HepG2 (cell line): Measurements from ENCODE around the gene SLC39A3. TPM values are rescaled to one million over a fixed set of nuclear protein-coding genes. Genes with fewer than 3 reads are reported as not detected.

Source experiments
- ATAC-seq: fragments of 200-7000 bp; cut with Tn5 transposase; 3 replicates; pipeline ENCODE4 v1.9.1; 2020; ENCODE audit warnings: mild to moderate bottlenecking, moderate library complexity
- BruUV-seq: library from RNA; stranded (reverse); fragments of 400-500 nt; replicated peaks from 2 replicates; lab custom pipeline; 2021; lab: Mats Ljungman, UMichigan
- CTCF ChIA-PET: fragments of 300-600 bp; formaldehyde crosslinking; extraction: SDS; loops from one replicate; lab custom pipeline; 2021; ENCODE audit warnings: low total read pairs, inconsistent platforms, low intra/inter-chr PET ratio; lab: Yijun Ruan, JAX
- POLR2A ChIA-PET: fragments of 350-600 bp; sonication (Branson Sonifier 250); formaldehyde crosslinking; loops from one replicate; lab custom pipeline; 2020; ENCODE audit warnings: antibody characterized with exemption, inconsistent platforms; lab: Yijun Ruan, JAX
- DNase-seq: peaks from one replicate; pipeline ENCODE4 v3.0.0-alpha.2; 2015; ENCODE audit warnings: low spot score
- FAIRE-seq: peaks from 3 replicates; lab custom pipeline; 2011; peaks lifted over from hg19 to GRCh38; lab: Jason Lieb, UNC
- H2AFZ ChIP-seq: one replicate; pipeline ENCODE4 v1.6.1; 2011; ENCODE audit warnings: low read length, inconsistent platforms
- H3K27ac ChIP-seq: fragments of 300-600 bp; 3 replicates; pipeline ENCODE4 v1.8.0; 2011; ENCODE audit warnings: mixed run types, mild to moderate bottlenecking, mixed read lengths, low read length, inconsistent platforms; ENCODE audit not compliant: insufficient read depth; ENCODE audit errors: extremely low read length
- H3K27me3 ChIP-seq, 2 experiments: fragments of 200-600 bp in 1 of 2; 2 replicates in 1 of 2; 3 replicates in 1 of 2; pipeline versions ENCODE4 v1.6.0 to v1.8.0; 2011; ENCODE audit warnings: low read length in 2 of 2, mild to moderate bottlenecking in 2 of 2, moderate library complexity in 2 of 2, inconsistent platforms in 1 of 2; ENCODE audit not compliant: insufficient read depth in 2 of 2, control insufficient read depth in 1 of 2
- H3K36me3 ChIP-seq, 2 experiments: fragments of 200-600 bp in 1 of 2; replicated peaks in 1 of 2; 2 replicates in 1 of 2; 3 replicates in 1 of 2; pipeline versions ENCODE4 v1.5.1 to v1.8.0; 2011; ENCODE audit warnings: low read length in 2 of 2, inconsistent platforms in 1 of 2; ENCODE audit not compliant: insufficient read depth in 2 of 2, control insufficient read depth in 1 of 2
- H3K4me1 ChIP-seq: 2 replicates; pipeline ENCODE4 v1.5.1; 2012; ENCODE audit warnings: low read length, inconsistent platforms; ENCODE audit not compliant: insufficient read depth
- H3K4me2 ChIP-seq: 2 replicates; pipeline ENCODE4 v1.6.0; 2011; ENCODE audit warnings: low read depth, low read length, inconsistent platforms
- H3K4me3 ChIP-seq, 3 experiments: fragments of 200-600 bp in 1 of 3; sonication (generic), shearing (Covaris generic) in 1 of 3; replicated peaks in 1 of 3; 2 replicates each; pipeline ENCODE4 v1.5.1; 2011 to 2016; ENCODE audit warnings: low read length in 3 of 3, inconsistent platforms in 2 of 3, low read depth in 2 of 3, mild to moderate bottlenecking in 2 of 3, control low read depth in 1 of 3, mixed read lengths in 1 of 3; ENCODE audit not compliant: insufficient read depth in 1 of 3
- H3K79me2 ChIP-seq: one replicate; pipeline ENCODE4 v1.6.1; 2011; ENCODE audit warnings: low read length, inconsistent platforms; ENCODE audit not compliant: insufficient read depth
- H3K9ac ChIP-seq: 2 replicates; pipeline ENCODE4 v1.6.0; 2011; ENCODE audit warnings: mild to moderate bottlenecking, low read depth, low read length, inconsistent platforms; ENCODE audit not compliant: insufficient read depth
- H3K9me3 ChIP-seq: 2 replicates; pipeline ENCODE4 v1.5.1; 2012; ENCODE audit warnings: mild to moderate bottlenecking, low read length
- H4K20me1 ChIP-seq: 2 replicates; pipeline ENCODE4 v1.6.0; 2011; ENCODE audit warnings: inconsistent platforms, mild to moderate bottlenecking, low read length, moderate library complexity; ENCODE audit not compliant: insufficient read depth
- ZNF24 ChIP-seq: fragments of 450-650 bp; IDR thresholded peaks from 2 replicates; pipeline ENCODE4 v1.6.1; 2017; ENCODE audit warnings: antibody characterized with exemption, mild to moderate bottlenecking
- ZNF460 ChIP-seq: sonication (generic); formaldehyde crosslinking; IDR thresholded peaks from 2 replicates; pipeline ENCODE4 v1.5.1; 2020; ENCODE audit warnings: missing genetic modification reagents, mild to moderate bottlenecking, borderline replicate concordance
- ZNF629 ChIP-seq: sonication (generic); formaldehyde crosslinking; conservative IDR thresholded peaks from 2 replicates; pipeline ENCODE4 v1.5.0; 2020; ENCODE audit warnings: missing genetic modification reagents
- WGBS: methylation state at CpG from one replicate; pipeline ENCODE4 v1.1.6; 2017; ENCODE audit warnings: low lambda C conversion rate; 5-methylcytosine and 5-hydroxymethylcytosine counted together
- in situ Hi-C: cut with HindIII; loops from 2 replicates; pipeline ENCODE4 v1.10.0; 2017; ENCODE audit warnings: low pct_unique_long_range_greater_than_20kb; ENCODE audit not compliant: extremely low pct_ligation_motif_present
- intact Hi-C: fragments of 100-400 bp; cut with micrococcal nuclease; formaldehyde crosslinking; loops from one replicate; pipeline ENCODE4 v1.10.0; 2022; ENCODE audit not compliant: unreplicated experiment
- polyA plus RNA-seq, 8 experiments: library from polyadenylated mRNA; depleted of rRNA in 3 of 8; stranded (reverse) in 7 of 8; unstranded in 1 of 8; fragments of >200 nt; fragmentation: Illumina TruSeq in 4 of 8; extraction: Trizol in 4 of 8; gene quantifications; 2 replicates each; pipeline versions ENCODE4 v1.2.1 to v1.2.3, GENCODE V29; 2011 to 2016; ENCODE audit warnings: low read depth in 4 of 8, missing spikeins in 1 of 8, mixed read lengths in 1 of 8; ENCODE audit not compliant: insufficient read depth in 1 of 8
- total RNA-seq, 5 experiments: library from RNA; depleted of rRNA; stranded (reverse); fragments of >200 nt; fragmentation: Illumina TruSeq; extraction: Trizol; gene quantifications; 2 replicates each; pipeline ENCODE4 v1.2.3, GENCODE V29; 2016; ENCODE audit warnings: low read depth in 1 of 5
- TF ChIP-seq, protein P1 (sequence below): sonication (generic); formaldehyde crosslinking; IDR thresholded peaks from 2 replicates; pipeline ENCODE4 v1.4.0; 2020; ENCODE audit warnings: missing genetic modification reagents, borderline replicate concordance

The SLC39A3 gene
- total and polyA plus RNA-seq, 2 of the 13 experiments (the other 11 are each of a cell fraction or from before 2014, with no cell fraction given): 33.6 to 41.6 TPM

- TF ChIP-seq, protein P1, sequence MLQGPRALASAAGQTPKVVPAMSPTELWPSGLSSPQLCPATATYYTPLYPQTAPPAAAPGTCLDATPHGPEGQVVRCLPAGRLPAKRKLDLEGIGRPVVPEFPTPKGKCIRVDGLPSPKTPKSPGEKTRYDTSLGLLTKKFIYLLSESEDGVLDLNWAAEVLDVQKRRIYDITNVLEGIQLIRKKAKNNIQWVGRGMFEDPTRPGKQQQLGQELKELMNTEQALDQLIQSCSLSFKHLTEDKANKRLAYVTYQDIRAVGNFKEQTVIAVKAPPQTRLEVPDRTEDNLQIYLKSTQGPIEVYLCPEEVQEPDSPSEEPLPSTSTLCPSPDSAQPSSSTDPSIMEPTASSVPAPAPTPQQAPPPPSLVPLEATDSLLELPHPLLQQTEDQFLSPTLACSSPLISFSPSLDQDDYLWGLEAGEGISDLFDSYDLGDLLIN (CRISPR knock-in tag): no peak
- no peak for TF ChIP-seq ZNF460 (CRISPR knock-in tag)
These were observed 30.5 kb upstream of the SLC39A3 start (continued) for GRCh38 chr19:2770055-2771013.

GRCh38 chr19:2769218-2769617 is 29.4 kb upstream of the SLC39A3 start:
- Histone ChIP-seq H4K20me1 (peaks cover 19% of the 10 kb centered on the region; the same call in 1 of the 2 replicates), H3K9me3 (no peaks in the 10 kb centered on the region), H3K9ac (no peak overlapping the region), H3K27me3 (no peaks in the 10 kb centered on the region), H3K79me2 (peaks cover 42% of the 10 kb centered on the region), H2AFZ (no peak overlapping the region), H3K4me1 (no peaks in the 10 kb centered on the region), H3K27ac (no peak overlapping the region), H3K4me3 (no peak overlapping the region), H3K4me2 (no peak overlapping the region), H3K36me3 (peaks cover 20 to 45% of the 10 kb centered on the region in 2 experiments)
- CTCF ChIA-PET: no interaction called here
- WGBS: no CpG with 5 or more reads among the region's 8 CpGs
- no TSS peak for BruUV-seq
- FAIRE-seq: no peak
- no peak for DNase-seq
- in situ Hi-C loops: no loop called here
- POLR2A ChIA-PET: no interaction called here
- no peak for ATAC-seq
- intact Hi-C loops: no loop called here
- peak; percentile 81 for TF ChIP-seq ZNF629
- TF ChIP-seq ZNF24: no peak
